Left cardiac atrium (tissue), 4 donors: ENCODE measurements around the gene USP46. TPM values are rescaled to one million over a fixed set of nuclear protein-coding genes. Genes with fewer than 3 reads are reported as not detected.
A peak's percentile ranks its signal among the peaks of the same experiment; 100 is the strongest.

Experiments
- ATAC-seq, 2 donors: fragments of 200-7000 bp; cut with Tn5 transposase; one replicate each; pipeline ENCODE4 v1.9.1; 2020; ENCODE audit warnings: mild to moderate bottlenecking in 2 of 2, moderate library complexity in 2 of 2
- DNase-seq: peaks from one replicate; pipeline ENCODE4 v3.0.0-alpha.2; 2020
- intact Hi-C, 2 donors: fragments of 100-400 bp; cut with DNase I; formaldehyde crosslinking; loops; one replicate each; pipeline versions ENCODE4 v1.14.1 to v1.15.1; 2022 to 2023
- long read RNA-seq: library from polyadenylated mRNA; unstranded; transcript quantifications from one replicate; pipeline ENCODE4 v2.0.0, GENCODE V29; 2021
- total RNA-seq, 2 donors: library from RNA; stranded (reverse); fragmentation: NEBNext Ultra II Directional; extraction: Animal tissue kit (Norgen Biotek cat#: 25700); gene quantifications; one replicate each; pipeline ENCODE4 v1.2.1, GENCODE V29; 2021
- donor health status: DM: no; HTN: yes; CAD: no.
- donor health status: DM: no; HTN: yes; CAD: no; lungs with severe emphysema.
- donor health status: DM: yes; HTN: yes; CAD: no.
- donor health status: Dilated cardiomyopathy.

The USP46 gene, protein sequence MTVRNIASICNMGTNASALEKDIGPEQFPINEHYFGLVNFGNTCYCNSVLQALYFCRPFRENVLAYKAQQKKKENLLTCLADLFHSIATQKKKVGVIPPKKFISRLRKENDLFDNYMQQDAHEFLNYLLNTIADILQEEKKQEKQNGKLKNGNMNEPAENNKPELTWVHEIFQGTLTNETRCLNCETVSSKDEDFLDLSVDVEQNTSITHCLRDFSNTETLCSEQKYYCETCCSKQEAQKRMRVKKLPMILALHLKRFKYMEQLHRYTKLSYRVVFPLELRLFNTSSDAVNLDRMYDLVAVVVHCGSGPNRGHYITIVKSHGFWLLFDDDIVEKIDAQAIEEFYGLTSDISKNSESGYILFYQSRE
- total RNA-seq, result 10 to 100 TPM; 40.7 to 48.0 TPM
- long read RNA-seq, full-length matches to known transcripts, result 35 of 42 reads
- long read RNA-seq, partial matches to known transcripts, result 0 of 42 reads
- long read RNA-seq, other reads (novel, unspliced or antisense), result 7 of 42 reads

DNA sequence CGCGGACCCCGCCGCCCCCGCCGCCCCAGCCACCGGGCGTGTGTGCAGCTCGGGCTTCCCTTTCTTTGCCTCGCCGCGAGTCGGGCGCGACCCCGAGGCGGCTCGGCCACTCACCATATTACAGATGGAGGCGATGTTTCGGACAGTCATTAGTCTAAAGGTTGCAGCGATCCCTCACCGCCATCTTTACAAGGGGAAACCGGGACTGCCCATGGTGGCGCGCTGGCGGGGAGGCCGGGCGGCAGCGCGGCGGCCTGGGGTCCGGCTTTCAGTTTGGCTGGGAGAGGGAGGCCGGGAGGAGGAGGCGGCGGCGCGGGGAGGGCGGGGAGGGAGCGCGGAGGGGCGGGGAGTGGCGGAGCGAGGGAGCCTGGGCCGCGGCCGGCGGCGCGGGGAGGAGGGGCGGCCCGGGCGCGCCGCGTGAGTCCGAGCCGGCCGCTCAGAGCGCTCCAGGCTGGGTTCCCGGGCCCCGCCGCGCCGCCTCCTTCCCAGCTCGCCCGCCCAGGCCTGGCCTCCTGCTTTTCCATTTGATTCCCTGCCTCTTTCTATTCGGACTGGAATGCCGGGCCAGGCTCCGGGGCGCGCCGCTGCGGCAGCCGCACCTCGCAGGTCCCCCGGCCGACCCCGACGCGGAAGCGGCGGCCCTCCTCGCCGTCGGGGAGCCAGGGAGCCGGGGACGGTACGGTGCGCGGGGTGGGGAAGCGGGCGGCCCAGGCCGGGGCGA is at the start of gene USP46:
USP46 (minus strand) TSS at position 301 of the 721 bp plus-strand sequence; CDS start at position 150, 151 bp downstream.
- DNase-seq, result peak; percentile 84
- ATAC-seq, result peak; percentile 96 to 97
- intact Hi-C loops, result loop anchor here in 1 of 2 donors (5.0 kb wide), 1 partner anchor 112 kb away; no protein-coding TSS in a partner anchor

DNA sequence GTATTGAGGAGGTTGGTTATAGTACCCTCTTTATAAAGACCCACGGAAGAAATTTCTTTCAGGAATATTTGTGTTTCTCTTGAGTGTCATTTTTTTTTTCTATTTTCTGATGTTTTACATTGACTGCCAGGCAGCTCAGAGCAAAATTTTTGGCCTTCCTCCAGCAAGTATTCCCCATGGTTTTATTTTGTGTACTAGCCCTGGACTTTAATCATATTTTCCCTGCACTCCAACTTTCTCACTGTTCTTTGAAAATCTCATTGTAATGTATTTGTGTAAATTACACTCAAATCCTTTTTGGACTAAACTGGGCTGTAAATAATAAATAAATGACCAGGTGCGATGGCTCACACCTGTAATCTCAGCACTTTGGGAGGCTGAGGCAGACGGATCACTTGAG is 45.6 kb upstream of the USP46 start:
- intact Hi-C loops, result no loop called here
- DNase-seq (no peak), ATAC-seq (no peak)

DNA sequence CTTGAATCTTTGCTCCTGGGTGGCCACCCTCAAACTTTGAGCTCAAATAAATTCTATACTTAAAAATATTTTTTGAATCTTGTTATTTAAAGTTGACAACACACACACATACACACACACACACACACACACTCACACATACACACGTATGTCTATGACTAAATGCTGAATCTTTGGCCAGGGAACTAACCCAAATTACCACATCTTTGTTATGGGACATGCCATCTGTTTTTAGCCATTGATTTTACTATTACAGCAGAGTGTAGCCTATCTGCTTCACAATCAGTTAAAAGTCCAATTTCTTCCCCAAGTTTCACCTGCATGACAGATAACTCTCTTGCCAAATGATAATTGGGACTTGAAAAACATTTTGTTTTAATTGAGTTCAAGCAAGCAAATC is 45.0 kb upstream of the USP46 start:
- intact Hi-C loops, result no loop called here
- ATAC-seq, result no peak
- no peak for DNase-seq

DNA sequence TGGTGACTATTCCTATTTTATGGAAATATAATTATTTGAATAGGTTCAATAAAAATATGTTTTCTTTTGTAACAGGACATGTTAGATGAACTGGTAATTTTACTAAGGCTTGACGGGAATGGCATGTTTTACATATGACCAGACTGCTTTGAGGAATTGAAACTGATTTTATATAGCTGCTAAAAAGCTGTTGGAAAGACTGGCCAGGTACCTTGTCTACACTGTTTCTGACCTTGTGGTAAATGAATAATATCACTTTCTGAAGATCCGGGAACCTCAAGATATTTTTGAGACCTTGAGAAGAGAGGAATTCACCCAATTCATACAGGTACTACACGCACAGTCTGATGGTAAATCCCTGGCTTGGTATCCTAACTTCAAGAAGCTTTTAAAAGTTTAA is 42.1 kb upstream of the USP46 start:
- no peak for ATAC-seq
- intact Hi-C loops, result no loop called here

DNA sequence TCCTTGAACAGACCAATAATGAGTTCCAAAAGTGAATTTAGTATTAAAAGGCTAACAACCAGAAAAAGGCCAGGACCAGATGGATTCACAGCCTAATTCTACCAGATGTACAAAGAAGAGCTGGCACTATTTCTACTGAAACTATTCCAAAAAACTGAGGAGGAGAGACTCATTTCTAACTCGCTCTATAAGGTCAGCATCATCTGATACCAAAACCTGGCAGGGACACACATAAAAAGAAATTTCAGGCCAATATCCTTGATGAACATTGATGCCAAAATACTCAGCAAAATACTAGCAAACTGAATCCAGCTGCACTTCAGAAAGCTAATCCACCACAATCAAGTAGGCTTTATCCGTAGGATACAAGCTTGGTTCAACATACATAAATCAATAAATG is 35.8 kb upstream of the USP46 start:
- intact Hi-C loops, result no loop called here
- no peak for DNase-seq
- ATAC-seq, result no peak

More for the DNA sequence above, 42.1 kb upstream of the USP46 start:
- DNase-seq, result no peak

DNA sequence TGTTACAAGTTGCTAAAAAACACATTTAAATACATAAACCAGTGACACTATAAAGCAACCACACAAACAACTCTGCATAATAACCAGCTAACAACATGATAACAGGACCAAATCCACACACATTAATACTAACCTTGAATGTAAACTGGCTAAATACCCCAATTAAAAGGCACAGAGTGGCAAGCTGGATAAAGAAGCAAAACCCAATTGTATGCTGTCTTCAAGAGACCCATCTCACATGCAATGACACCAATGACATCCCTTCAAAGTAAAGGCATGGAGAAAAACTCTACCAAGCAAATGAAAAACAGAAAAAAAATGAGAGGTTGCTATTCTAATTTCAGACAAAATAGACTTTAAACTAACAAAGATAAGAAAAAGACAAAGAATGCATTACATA is 34.4 kb upstream of the USP46 start:
- ATAC-seq (no peak), DNase-seq (no peak)

DNA sequence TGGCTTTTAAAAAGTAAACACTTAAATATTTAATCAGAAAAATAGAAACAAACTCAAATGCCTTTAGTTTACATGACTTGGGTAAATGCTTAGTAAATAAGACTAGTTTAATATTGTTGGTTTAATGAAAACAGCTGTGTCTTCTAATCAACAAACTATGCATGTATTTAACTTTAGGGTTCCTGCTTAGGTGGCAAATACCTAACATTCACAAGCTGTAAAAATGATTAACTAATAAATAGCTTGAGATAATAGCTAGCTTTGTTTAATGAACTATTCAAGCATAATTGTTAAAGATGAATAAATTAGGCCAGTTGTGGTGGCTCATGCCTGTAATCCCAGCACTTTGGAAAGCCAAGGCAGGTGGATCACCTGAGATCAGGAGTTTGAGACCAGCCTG is 30.0 kb upstream of the USP46 start:
- DNase-seq, result no peak
- intact Hi-C loops, result no loop called here
- ATAC-seq, result no peak

More for the DNA sequence above, 34.4 kb upstream of the USP46 start:
- intact Hi-C loops, result no loop called here

DNA sequence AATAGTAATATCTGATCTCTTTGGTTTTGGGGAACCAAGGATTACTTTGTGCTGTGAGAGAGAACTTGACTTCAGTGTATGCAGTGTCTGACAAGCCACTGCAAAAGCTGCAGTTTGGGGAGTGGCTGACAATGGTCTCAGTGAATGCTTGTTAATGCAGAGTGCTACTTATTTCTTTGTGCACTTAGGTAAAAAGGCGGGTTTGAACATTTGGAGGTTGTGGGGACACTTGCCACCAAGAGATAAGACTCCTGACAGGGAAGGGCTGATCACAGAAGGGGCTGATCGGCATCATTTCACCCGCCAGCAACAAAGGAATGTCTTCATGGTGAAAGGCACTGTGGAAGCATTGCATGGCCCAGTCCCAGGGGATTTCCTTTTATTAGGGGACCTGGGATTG is 28.6 kb upstream of the USP46 start:
- DNase-seq (no peak), ATAC-seq (no peak)
- intact Hi-C loops, result no loop called here

DNA sequence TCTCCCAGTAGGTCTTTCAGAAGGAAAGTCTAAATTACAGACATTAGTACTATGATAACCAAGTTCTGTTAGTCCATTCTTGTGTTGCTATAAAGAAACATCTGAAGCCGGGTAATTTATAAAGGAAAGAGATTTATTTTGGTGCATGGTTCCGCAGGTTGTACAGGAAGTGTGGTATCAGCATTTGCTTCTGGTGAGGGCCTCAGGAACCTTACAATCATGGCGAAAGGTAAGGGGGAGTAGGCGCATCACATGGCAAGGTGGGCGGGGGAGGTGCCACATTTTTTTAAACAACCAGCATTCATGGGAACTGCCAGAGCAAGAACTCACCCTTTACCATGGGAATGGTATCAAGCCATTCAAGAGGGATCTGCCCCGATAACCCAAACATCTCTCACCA is 26.2 kb upstream of the USP46 start:
- ATAC-seq, result no peak
- intact Hi-C loops, result no loop called here
- no peak for DNase-seq

DNA sequence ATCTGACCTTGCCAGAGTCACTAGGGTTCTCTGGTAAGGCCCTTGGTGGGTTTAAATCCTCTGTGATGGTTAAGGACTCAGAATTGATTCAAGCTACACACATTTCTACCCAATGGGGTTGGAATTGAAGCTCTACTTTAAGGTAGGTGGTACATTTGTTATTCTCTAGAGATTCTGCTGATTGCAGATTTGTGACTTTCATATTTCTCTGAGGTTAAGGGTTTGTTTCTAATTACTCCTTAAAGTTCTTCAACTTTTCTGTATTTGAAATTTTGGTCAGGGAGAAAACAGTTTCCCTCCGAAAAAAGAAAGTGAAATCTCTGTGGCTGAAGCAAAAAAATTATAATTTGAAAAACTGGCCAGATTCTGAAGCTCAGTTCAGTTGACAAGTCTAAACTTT is 25.8 kb upstream of the USP46 start:
- ATAC-seq (no peak), DNase-seq (no peak)
- intact Hi-C loops, result no loop called here

DNA sequence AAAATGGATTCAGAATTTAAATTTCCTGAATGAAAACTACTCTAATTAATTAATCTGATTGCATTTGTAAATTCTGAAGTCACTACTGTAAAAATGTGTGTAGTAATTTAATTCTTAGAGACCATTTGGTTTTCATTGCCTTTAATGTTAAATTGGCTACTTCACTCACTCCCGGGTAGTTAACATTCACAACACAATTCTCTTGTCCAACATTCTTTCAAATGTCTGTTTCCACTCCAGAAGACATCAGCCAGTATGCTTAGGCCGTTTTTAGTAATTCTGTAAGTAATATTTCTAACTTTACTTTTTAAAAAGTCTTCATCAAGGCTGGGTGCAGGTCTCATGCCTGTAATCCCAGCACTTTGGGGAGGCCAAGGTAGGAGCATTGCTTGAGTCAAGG is 21.3 kb upstream of the USP46 start:
- intact Hi-C loops, result no loop called here
- DNase-seq, result no peak
- ATAC-seq, result no peak

DNA sequence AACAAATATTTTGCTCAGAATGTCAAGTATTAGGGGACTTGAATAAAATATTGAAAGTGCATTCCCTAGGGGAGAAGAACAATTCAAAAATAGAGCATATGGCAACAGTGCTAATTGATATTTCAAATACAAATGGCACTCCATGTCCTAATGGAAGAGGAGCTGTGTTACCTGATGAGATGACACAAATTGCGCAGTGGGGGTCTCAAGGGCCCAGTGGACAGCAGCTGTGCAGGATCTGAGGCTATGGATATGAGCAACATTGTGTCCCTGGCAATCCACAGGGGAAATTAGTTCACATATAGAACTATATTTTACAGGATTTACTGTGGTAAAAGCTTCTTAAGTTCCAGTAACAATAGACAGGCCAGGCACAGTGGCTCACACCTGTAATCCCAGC is 17.4 kb upstream of the USP46 start:
- no peak for DNase-seq
- ATAC-seq, result no peak

DNA sequence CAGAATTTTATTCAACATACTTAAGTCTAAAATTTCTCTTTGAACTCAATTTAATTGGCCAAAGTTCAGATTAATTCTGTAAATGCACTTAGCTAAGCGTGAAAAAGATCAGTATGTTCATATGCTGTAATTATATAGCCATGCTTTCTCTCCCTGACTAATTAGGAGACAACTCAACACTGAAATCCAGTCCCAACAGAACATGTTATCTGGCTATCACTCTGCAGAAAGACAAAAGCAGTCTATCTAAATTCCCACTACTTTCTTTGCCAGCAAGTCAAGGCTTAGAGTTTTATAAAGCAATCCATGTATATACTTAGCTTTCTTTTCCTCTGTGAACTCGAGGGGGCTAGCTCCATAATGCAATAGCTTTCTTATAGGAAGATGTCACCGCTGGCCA is 16.0 kb upstream of the USP46 start:
- ATAC-seq (no peak), DNase-seq (no peak)
- intact Hi-C loops, result no loop called here

More for the DNA sequence above, 17.4 kb upstream of the USP46 start:
- intact Hi-C loops, result no loop called here

DNA sequence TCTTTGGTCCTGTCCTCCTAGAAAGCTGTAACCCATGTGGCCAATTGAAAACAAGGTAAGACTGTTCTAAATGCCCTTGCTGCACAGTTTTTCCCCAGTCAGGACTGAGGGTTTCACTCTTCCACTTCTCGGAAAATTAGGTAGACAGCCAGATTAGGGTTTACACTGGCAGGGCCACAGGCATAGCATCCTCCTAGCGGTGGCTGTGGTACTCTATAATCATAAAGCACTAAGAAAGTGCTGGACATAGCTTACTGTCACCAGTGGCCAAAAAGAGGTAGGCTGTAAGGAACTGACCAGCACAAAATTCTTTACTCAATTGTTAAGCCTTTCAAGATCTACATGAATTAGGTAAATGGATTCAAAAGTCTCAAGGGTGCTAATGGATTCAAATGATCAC is 11.6 kb upstream of the USP46 start:
- no peak for DNase-seq
- ATAC-seq, result no peak
- intact Hi-C loops, result no loop called here

DNA sequence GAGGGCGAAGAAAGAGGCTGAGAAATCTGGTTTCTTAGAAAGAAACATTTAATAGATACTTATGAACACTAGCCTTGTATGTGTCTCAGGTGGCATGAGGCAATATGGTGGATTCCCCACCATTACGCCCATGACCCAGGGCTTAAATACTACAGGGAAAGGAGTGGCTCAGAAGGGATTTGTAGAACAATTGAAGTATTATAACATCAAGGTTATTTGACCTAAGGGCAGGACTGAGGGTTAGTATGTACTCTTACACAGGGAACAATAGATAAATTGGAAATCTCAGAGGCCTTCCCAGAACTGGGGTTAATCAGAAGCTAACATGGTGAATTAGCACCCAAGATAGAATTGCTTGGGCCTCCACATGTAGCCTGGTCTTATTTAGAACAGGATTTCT is 11.0 kb upstream of the USP46 start:
- no peak for ATAC-seq
- intact Hi-C loops, result no loop called here

DNA sequence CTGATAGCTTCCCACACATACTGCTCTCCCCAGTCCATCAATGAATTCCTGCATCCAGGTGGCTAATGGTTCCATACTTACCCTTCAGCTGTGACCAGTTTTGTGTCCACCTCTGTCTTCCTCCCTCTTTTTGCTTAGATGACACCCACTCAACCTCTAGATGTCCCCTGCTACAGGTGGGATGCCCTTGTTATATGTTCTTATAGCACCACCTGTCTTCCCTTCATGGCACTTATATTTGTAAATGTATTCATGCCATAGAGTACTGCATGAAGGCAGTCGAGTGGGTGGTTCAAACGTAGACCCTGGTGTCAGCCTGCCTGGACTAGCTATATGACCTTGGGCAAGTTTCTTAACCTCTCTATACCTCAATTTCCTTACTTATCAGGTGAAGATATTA is 6.5 kb upstream of the USP46 start:
- peak in 1 of 2 donors; percentile 53 for ATAC-seq
- intact Hi-C loops, result loop anchor here in 1 of 2 donors (10.0 kb wide), 1 partner anchor 49 kb away; no protein-coding TSS in a partner anchor
- DNase-seq, result no peak

More for the DNA sequence above, 11.0 kb upstream of the USP46 start:
- no peak for DNase-seq

DNA sequence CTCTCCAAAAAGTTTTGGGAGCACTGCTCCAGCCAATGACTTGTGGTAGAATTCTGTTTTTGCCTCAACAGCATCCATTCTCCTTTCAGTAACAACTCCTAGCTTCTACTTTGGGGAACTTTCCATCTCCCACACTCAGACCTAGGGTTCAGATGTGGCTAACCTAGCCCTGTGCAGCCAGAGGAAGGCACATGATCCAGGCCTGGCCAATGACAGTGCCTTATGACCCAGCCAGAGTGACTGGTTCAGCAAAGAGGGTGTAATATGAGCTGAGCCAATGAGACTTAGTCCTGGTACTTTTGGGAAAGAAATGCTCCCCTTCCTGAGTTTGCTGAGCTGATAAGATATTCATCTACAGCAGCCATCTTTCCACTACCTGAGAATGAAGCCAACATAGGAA is 5.4 kb upstream of the USP46 start:
- intact Hi-C loops, result loop anchor here in 1 of 2 donors (5.0 to 10.0 kb wide), 2 partner anchors 50 to 117 kb away; no protein-coding TSS in a partner anchor
- no peak for DNase-seq
- no peak for ATAC-seq

DNA sequence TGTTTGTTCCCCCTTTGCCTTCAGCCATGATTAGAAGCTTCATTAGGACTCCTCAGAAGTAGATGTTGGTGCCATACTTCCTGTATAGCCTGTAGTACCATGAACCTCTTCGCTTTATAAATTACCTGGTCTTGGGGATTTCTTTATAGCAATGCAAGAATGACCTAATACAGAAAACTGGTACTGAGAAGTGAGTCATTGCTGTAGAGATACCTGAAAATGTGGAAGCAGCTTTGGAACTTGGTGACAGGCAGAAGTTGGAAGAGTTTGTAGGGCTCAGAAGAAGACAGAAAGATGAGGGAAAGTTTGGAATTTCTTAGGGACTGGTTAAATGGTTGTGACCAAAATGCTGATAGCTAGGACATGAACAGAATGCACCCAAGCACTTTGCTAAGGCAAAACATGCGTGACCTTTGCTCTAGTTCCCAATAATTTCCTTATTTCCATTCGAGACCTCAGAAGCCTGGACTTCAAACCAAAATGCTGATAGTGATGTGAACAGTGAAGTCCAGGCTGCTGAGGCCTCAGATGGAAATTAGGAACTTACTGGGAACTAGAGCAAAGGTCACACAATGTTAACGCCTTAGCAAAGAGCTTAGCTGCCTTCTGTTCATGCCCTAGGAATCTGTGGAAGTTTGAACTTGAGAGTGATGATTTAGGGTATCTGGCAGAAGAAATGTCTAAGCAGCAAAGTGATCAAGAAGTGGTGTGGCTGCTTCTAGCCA is 3.0 kb upstream of the USP46 start:
- ATAC-seq, result no peak
- intact Hi-C loops, result loop anchor here in 1 of 2 donors (5.0 to 10.0 kb wide), 2 partner anchors 53 to 115 kb away; no protein-coding TSS in a partner anchor
- DNase-seq, result no peak

DNA sequence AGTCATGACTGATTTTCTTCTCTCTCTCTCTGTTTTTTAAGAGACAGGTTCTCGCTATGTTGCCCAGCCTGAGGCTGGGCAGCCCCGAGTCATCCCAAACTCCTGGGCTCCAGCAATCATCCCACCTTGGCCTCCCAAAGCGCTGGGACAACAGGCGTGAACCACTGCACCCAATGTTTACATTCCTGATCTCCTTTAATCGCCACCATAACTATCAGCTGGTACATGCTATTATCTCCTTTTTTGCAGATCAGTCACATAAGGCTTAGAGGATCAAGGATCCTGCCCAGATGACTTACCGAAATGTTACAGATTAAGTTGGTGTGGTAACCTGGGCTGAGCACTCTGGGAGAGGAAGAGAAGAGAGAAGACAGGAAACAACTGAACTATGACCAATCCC is 1.5 kb upstream of the USP46 start:
- ATAC-seq (no peak), DNase-seq (no peak)
- intact Hi-C loops, result loop anchor here in 1 of 2 donors (5.0 to 10.0 kb wide), 2 partner anchors 54 to 113 kb away; no protein-coding TSS in a partner anchor
